Measurements from ENCODE around the gene TFPI.

DNA sequence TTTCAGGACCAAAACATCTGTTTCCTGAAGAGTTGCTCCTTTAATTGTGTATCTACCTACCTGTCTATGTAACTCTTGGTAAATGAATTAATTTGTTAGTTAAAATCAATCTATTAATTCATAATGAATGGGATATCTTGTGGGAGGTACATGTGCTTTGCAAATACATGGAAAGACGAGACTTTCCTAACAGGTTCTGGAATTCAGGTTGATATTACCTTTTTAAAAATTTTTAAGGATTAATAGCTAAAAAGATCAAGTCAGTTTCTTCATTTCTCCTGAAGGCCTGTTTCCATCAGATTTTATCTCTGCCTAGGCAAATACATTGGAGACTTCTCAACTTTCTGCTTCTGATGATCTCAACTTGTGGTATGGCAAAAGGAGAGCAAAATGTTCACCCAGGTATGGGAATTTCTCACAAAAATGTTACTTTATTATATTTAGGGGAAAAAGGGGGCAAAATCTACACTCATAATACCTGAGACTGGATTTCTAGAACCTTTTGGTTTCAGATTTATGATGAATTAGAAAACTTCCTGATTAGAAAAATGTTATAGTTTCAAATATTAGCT is 7.4 kb downstream of the TFPI start:
- no peak for TF ChIP-seq POLR2AphosphoS5 (IDR thresholded peaks at IDR 0.05; ENCODE audit: borderline replicate concordance, low read depth, low read length)
- no peak for TF ChIP-seq EZH2 (IDR thresholded peaks at IDR 0.05)
- TF ChIP-seq FOXP2 (optimal IDR thresholded peaks at IDR 0.05; ENCODE audit: control extremely low read depth, extremely low read length, insufficient read depth), result no peak
